ENCODE results near the gene SCNM1.
"Not testable (repeated sequence)": the region's sequence is repeated elsewhere in the genome, so short reads cannot be mapped to it uniquely, and the experiment has no call there.

The SCNM1 gene

GRCh38 chr1:151171190-151171589 is 5.2 kb downstream of the SCNM1 start:
- no peak for DNase-seq (ENCODE audit: low spot score)
- in situ Hi-C loops (cut with MboI; ENCODE audit: low sequenced_read_pairs, unreplicated experiment) = no loop called here
- no peak for TF ChIP-seq CTCF (IDR thresholded peaks at IDR 0.05; ENCODE audit: borderline replicate concordance, control extremely low read depth, extremely low read depth, insufficient read depth, missing control alignments)

GRCh38 chr1:151175041-151175741 is 9.2 kb downstream of the SCNM1 start:
- no peak for TF ChIP-seq CTCF (IDR thresholded peaks at IDR 0.05; ENCODE audit: borderline replicate concordance, control extremely low read depth, extremely low read depth, insufficient read depth, missing control alignments)
- in situ Hi-C loops (cut with MboI; ENCODE audit: low sequenced_read_pairs, unreplicated experiment) = no loop called here
- DNase-seq (ENCODE audit: low spot score) = no peak

- TF ChIP-seq CTCF (IDR thresholded peaks at IDR 0.05; ENCODE audit: borderline replicate concordance, control extremely low read depth, extremely low read depth, insufficient read depth, missing control alignments) = peak; percentile 22
- peak; percentile 53 for DNase-seq (ENCODE audit: low spot score)
- in situ Hi-C loops (cut with MboI; ENCODE audit: low sequenced_read_pairs, unreplicated experiment) = no loop called here
These were observed 9.9 kb downstream of the SCNM1 start, which contains the start of gene TMOD4 for GRCh38 chr1:151175863-151176262. TMOD4 (minus strand) TSS chr1:151175981; CDS start chr1:151174875, 1,106 bp downstream.

- no peak for TF ChIP-seq CTCF (IDR thresholded peaks at IDR 0.05; ENCODE audit: borderline replicate concordance, control extremely low read depth, extremely low read depth, insufficient read depth, missing control alignments)
These were observed 10.6 kb downstream of the SCNM1 start for GRCh38 chr1:151176514-151177045.

GRCh38 chr1:151184211-151184610 is 18.3 kb downstream of the SCNM1 start:
- DNase-seq (ENCODE audit: low spot score) = no peak
- in situ Hi-C loops (cut with MboI; ENCODE audit: low sequenced_read_pairs, unreplicated experiment) = no loop called here
- no peak for TF ChIP-seq CTCF (IDR thresholded peaks at IDR 0.05; ENCODE audit: borderline replicate concordance, control extremely low read depth, extremely low read depth, insufficient read depth, missing control alignments)

More at GRCh38 chr1:151176514-151177045, 10.6 kb downstream of the SCNM1 start:
- DNase-seq (ENCODE audit: low spot score) = no peak
- in situ Hi-C loops (cut with MboI; ENCODE audit: low sequenced_read_pairs, unreplicated experiment) = no loop called here

GRCh38 chr1:151187205-151187604 is 21.3 kb downstream of the SCNM1 start:
- in situ Hi-C loops (cut with MboI; ENCODE audit: low sequenced_read_pairs, unreplicated experiment) = no loop called here
- TF ChIP-seq CTCF (IDR thresholded peaks at IDR 0.05; ENCODE audit: borderline replicate concordance, control extremely low read depth, extremely low read depth, insufficient read depth, missing control alignments) = no peak
- DNase-seq (ENCODE audit: low spot score) = no peak

- DNase-seq (ENCODE audit: low spot score); in situ Hi-C loops (cut with MboI; ENCODE audit: low sequenced_read_pairs, unreplicated experiment): not testable (repeated sequence)
These were observed 22.7 kb downstream of the SCNM1 start for GRCh38 chr1:151188667-151189066.

Data from GM13976 (cell line).